Sigmoid colon (tissue), 3 donors: ENCODE data around the gene ZNF654.

Experiments used
- CTCF ChIP-seq, 4 experiments: fragments of 450-650 bp in 3 of 4; fragments of 200-600 bp in 1 of 4; IDR thresholded peaks; one replicate each; pipeline ENCODE4 v1.5.1; 2016 to 2019; ENCODE audit warnings: antibody characterized with exemption in 4 of 4, mild to moderate bottlenecking in 3 of 4, moderate library complexity in 2 of 4
- POLR2A ChIP-seq, 2 donors: fragments of 450-650 bp; IDR thresholded peaks; one replicate each; pipeline ENCODE4 v1.6.1; 2016; ENCODE audit warnings: antibody characterized with exemption in 2 of 2, mild to moderate bottlenecking in 2 of 2, moderate library complexity in 2 of 2

GRCh38 chr3:88180398-88180999 is 121.4 kb downstream of the ZNF654 start:
- TF ChIP-seq CTCF (IDR thresholded peaks at IDR 0.05) (peak in 1 of 4 experiments; percentile 27), POLR2A (IDR thresholded peaks at IDR 0.05) (no peak)
